Activated CD8-positive, alpha-beta memory T cell treated with anti-CD3 and anti-CD28 coated beads for 48 hours (primary cell): Measurements from ENCODE around the gene KCNN3.

Experiments used
- DNase-seq, 3 experiments: peaks; one replicate each; pipeline ENCODE4 v3.0.0-alpha.2; 2020; ENCODE audit warnings: low read depth in 2 of 3, low spot score in 2 of 3

KCNN3 gene

DNA sequence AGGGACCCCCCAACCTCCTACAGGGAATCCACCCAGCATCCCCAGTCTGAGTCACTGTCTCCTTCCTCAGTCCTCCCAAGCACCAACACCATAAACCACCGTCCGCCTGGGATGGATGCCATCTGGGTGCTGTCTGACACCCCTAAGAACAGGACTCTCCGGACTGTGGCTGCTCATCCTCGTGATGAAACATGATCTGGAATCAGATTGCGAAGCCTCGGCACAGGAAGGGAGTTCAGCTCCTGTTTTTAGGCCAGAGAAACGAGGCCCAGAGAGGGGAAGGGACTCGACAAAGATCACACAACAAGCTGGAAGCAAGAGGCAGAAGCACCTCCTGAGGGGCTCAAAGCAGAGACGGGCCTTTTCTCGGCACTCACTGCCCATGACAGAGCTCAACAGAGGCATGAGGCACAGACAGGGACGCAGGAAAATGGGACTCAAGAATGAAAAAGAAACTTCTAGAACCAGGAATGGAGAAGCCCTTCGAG is 8.4 kb downstream of the KCNN3 start:
- DNase-seq = no peak

DNA sequence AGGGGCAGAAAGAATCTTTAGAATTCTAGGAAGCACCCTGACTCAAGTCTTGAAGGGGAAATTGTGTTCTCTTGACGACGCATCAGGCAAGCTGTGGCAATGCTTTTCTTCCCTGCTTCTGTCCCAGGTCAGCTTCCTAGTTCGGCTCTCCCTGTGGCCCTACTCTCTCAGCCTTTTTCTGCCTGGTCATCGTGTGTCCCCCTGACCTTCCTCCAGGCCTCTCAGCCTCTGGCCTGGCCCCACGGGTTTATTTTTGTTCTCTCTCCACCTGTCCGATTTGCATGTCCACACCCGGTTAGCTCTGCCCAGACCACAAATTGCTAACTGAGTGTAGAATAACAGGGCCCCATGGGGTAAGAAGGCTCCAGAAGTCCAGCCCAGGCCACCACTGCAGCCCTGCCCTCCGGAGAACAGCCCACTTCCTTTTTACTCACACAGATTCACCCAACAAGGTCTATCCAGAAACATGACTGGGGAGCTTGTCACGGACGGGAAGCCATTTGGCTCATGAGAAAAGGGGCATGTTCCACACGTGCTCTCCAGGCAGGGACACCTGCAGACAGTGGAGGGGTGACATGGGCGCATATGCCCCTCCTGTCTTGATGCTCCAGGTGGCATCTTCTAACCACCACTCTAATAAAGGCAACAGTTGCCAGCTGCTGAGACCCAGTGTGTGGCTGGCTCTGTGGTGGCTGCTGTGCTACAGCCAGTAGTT is 9.8 kb downstream of the KCNN3 start:
- DNase-seq = no peak

- no peak for DNase-seq
Observed at GRCh38 chr1:154859786-154860155, 10.3 kb downstream of the KCNN3 start.

- DNase-seq = no peak
Observed at GRCh38 chr1:154859151-154859785, 10.8 kb downstream of the KCNN3 start.

- no peak for DNase-seq
Observed at GRCh38 chr1:154857441-154858215, 12.5 kb downstream of the KCNN3 start.

DNA sequence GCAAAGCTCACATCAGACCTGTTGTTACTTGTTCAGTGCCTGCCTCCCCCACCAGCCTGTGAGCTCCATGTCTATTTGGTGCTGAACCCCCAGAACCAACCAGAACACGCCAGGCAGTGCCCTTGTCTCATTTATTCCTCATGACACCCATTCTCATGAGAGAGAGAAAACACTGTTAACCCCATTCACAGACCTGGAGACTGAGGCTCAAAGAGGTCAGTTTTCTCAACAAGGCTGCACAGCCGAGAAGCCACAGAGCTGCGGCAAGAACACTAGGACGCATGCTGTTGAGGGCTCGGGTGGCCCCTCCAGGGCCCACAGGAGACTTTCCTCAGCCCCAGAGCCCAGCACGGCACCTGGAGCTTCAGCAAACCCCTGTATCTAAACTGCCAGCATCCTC is 13.1 kb downstream of the KCNN3 start:
- DNase-seq = no peak

DNA sequence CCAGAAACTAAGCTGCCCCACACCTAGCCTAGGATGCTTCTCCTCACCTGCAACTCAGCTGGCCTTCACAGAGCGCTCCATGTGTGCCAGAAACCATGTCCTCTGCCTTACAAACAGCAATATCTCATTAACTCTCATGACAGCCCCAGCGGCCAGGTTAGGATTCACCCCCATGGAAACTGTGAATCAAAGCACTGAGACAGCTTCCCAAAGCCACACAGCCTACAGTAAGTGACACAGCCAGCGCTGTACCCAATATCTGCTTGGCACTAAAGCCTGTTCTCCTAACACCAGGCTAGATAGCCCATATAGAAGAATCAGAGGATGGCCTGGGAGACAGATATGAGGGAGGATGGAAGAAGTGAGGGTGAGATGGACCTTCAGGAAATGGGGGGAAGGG is 13.5 kb downstream of the KCNN3 start:
- DNase-seq = no peak

DNA sequence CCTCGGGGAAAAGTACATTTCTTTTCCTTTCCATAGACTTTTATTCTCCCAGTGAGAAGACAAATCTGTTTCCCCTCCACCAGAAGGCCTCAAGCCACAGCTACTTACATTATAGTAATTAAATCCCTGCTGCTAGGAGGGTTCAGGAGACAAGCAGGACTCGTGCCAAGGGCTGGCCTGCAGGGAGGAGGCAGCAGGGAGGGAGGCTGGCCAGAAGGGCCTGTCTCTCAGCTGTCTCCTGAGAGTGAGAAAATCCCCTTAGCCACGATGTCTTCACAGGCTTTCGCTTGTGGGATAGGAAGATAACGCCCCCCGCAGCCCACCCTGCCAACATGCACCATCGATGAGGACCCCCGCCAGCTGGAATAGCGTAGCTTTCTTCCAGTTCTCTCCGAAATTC is 14.0 kb downstream of the KCNN3 start:
- DNase-seq = no peak

GRCh38 chr1:154855186-154855851 is 14.8 kb downstream of the KCNN3 start:
- no peak for DNase-seq

- DNase-seq = no peak
Observed at GRCh38 chr1:154852845-154853244, 17.2 kb downstream of the KCNN3 start.

DNA sequence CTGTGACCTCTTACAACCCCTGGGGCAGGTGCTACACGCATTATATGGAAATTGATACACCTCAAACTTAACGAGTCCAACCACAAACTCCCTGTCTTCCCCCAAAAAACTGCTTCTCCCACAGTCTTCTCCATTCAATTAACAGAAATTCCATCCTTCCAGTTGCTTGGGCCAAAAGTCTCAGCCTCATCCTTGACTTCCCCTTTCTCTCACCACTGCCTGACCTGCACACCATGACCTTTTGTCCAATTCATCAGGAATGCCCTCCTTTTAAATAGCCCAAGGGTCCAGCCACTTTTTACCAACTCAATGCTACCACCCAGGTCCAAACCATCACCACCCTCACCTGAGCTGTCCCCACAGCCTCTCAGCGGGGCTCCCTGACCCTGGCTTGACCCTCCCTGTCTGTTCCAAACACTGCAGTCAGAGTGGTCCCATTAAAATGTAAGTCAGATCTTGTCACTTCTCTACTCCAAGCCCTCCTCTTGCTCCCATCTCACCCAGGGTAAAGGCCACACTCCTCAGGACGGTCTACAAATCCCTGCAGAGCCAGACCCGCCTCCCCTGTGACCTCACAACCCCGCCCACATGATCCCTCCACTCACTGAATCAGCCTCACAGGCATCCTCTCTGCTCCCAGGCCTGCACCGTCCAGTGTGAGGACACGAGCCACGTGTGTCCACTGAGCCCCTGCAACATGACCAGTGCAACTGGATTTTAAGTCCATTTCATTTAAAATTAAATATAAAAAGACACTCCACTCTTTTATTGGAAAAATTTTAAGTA is 18.5 kb downstream of the KCNN3 start:
- no peak for DNase-seq

- peak in 1 of 3 experiments; percentile 10 for DNase-seq
Observed at GRCh38 chr1:154849645-154850131, 20.4 kb downstream of the KCNN3 start.

- no peak for DNase-seq
Observed at GRCh38 chr1:154848983-154849382, 21.1 kb downstream of the KCNN3 start.

DNA sequence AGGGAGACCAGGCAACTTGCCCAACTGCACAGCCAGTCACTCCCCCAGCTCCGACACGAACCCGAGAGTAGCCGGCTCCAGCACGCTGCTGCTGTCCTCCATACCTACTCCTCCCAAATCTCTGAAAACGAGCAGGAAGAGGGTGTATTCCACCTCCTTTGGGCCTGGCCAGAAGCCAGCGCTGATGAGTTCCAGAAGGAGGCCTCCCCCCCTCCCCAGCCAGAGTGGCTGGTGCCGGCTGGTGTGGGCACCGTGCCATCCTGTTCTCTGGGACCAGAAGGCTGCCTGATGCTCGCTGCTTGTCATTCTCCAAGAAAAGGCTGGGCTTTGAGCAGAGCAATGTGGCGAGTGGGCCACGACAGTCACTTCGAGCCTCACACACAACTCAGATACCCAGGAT is 22.2 kb downstream of the KCNN3 start:
- DNase-seq = no peak

- DNase-seq = no peak
Observed at GRCh38 chr1:154846565-154847442, 23.3 kb downstream of the KCNN3 start.

DNA sequence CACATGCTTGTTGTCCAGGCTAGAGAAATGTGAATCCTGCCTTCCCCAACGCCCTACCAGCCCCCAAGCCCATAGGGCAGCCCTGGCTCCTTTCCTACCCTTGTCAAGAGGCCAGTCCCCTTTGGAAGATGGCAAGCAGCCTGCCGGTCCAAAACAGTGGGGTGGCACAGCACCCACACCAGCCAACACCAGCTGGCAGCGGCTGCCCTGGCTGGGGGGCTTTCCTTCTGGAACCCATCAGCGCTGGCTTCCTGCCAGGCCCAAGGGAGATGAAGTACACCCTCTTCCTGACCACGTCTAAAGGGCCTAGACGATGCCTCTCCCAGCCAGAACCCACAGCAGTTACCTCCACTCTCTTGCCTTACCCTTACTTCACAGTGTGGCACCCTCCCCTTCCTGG is 24.2 kb downstream of the KCNN3 start:
- DNase-seq = no peak

DNA sequence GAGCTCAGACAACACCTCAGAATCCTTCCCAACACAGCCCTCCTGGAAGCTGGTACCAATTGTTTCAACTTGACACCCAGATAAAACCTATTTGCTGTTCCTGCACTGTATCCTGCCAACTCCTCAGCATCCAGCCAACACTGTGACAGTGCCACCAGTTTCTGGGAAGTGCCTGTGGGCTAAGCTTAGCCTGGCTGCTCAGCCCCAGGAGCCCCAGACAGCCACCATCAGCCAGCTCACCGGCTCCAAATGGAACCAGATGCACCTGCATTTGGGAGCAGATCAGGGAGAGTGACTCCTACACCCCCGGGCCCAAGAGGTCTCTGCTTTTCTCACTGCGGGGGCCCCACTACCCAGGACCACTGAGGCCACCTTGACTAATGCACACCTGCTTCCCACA is 24.9 kb downstream of the KCNN3 start:
- DNase-seq = no peak

DNA sequence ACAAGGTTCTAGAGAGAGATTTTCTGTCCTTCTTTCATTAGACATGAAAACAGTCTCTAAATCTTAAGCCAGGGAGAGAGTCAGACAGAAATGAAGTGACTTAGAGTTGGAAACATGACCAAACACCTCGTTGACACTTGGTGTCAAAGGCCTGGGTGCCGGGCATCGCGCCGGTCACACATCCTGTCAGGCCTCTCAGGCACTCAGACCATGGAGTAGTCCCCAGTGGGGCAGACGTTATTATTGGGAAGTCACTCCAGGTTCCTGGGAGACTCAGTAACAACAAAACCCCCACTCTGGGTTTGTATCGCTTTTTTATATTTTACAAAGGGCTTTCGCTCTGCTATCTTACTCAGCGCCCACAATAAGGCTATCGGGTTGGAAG is 25.8 kb downstream of the KCNN3 start:
- no peak for DNase-seq

GRCh38 chr1:154843636-154844296 is 26.3 kb downstream of the KCNN3 start:
- DNase-seq = no peak
